Kidney glomerular epithelial cell (primary cell): ENCODE data around the gene KIAA1671.
"Not testable (repeated sequence)": the region's sequence is repeated elsewhere in the genome, so short reads cannot be mapped to it uniquely, and the experiment has no call there.

Experiments
- DNase-seq: peaks from one replicate; lab custom pipeline; 2025; lab: John Stamatoyannopoulos, UW

KIAA1671 gene

GRCh38 chr22:25235547-25236290 lies 283.2 kb downstream of the KIAA1671 start:
- DNase-seq: peak; percentile 65

- DNase-seq: no peak
Observed at GRCh38 chr22:25236417-25236816, 283.9 kb downstream of the KIAA1671 start.

GRCh38 chr22:25237503-25237902 lies 285.0 kb downstream of the KIAA1671 start:
- no peak for DNase-seq

- DNase-seq: not testable (repeated sequence)
Observed at GRCh38 chr22:25238058-25238457, 285.5 kb downstream of the KIAA1671 start.
